Osteoblast (primary cell): Measurements from ENCODE around the gene WNK1. TPM values are rescaled to one million over a fixed set of nuclear protein-coding genes. Genes with fewer than 3 reads are reported as not detected.
"Not testable (repeated sequence)": the region's sequence is repeated elsewhere in the genome, so short reads cannot be mapped to it uniquely, and the experiment has no call there.

ENCODE experiments used
- DNase-seq: peaks from one replicate; pipeline ENCODE4 v3.0.0; 2011; ENCODE audit warnings: low spot score, mixed read lengths; ENCODE audit not compliant: insufficient read length; ENCODE audit errors: missing footprints
- H2AFZ ChIP-seq: 2 replicates; pipeline ENCODE4 v1.6.0; 2011; ENCODE audit warnings: mild to moderate bottlenecking, low read length
- H3K27ac ChIP-seq: 2 replicates; pipeline ENCODE4 v1.5.1; 2011; ENCODE audit warnings: mild to moderate bottlenecking, low read depth, low read length, moderate library complexity
- H3K27me3 ChIP-seq: 2 replicates; pipeline ENCODE4 v1.6.0; 2012; ENCODE audit warnings: mild to moderate bottlenecking, control low read depth, inconsistent platforms, low read length, moderate library complexity; ENCODE audit not compliant: insufficient read depth
- H3K36me3 ChIP-seq: 2 replicates; pipeline ENCODE4 v1.5.1; 2011; ENCODE audit warnings: mild to moderate bottlenecking, low read length, control low read depth, moderate library complexity; ENCODE audit not compliant: insufficient read depth
- H3K4me1 ChIP-seq: 2 replicates; pipeline ENCODE4 v1.5.1; 2011; ENCODE audit warnings: mild to moderate bottlenecking, low read length, control low read depth, moderate library complexity; ENCODE audit not compliant: insufficient read depth
- H3K4me2 ChIP-seq: 2 replicates; pipeline ENCODE4 v1.6.0; 2011; ENCODE audit warnings: mild to moderate bottlenecking, low read length; ENCODE audit not compliant: insufficient read depth
- H3K4me3 ChIP-seq: fragments of 200-600 bp; sonication (generic); 3 replicates; pipeline ENCODE4 v1.5.1; 2012; ENCODE audit warnings: mild to moderate bottlenecking, low read length, inconsistent platforms; ENCODE audit not compliant: insufficient read depth
- H3K79me2 ChIP-seq: 2 replicates; pipeline ENCODE4 v1.6.0; 2012; ENCODE audit warnings: mild to moderate bottlenecking, low read length, control low read depth, inconsistent platforms; ENCODE audit not compliant: insufficient read depth
- H3K9me3 ChIP-seq: 2 replicates; pipeline ENCODE4 v1.5.1; 2011; ENCODE audit warnings: low read depth, low read length, control low read depth
- H4K20me1 ChIP-seq: 2 replicates; pipeline ENCODE4 v1.6.0; 2012; ENCODE audit warnings: mild to moderate bottlenecking, low read length, control low read depth; ENCODE audit not compliant: insufficient read depth
- CTCF ChIP-seq: IDR thresholded peaks from 2 replicates; pipeline ENCODE4 v1.5.1; 2011; ENCODE audit warnings: mild to moderate bottlenecking, low read depth, low read length, moderate library complexity; ENCODE audit errors: extremely low read depth
- total RNA-seq: library from RNA; depleted of rRNA; stranded (reverse); fragments of >200 nt; gene quantifications from 2 replicates; pipeline ENCODE4 v1.2.3, GENCODE V29; 2012

Gene WNK1
- total RNA-seq, result 110 and 127 TPM in 2 replicates

DNA sequence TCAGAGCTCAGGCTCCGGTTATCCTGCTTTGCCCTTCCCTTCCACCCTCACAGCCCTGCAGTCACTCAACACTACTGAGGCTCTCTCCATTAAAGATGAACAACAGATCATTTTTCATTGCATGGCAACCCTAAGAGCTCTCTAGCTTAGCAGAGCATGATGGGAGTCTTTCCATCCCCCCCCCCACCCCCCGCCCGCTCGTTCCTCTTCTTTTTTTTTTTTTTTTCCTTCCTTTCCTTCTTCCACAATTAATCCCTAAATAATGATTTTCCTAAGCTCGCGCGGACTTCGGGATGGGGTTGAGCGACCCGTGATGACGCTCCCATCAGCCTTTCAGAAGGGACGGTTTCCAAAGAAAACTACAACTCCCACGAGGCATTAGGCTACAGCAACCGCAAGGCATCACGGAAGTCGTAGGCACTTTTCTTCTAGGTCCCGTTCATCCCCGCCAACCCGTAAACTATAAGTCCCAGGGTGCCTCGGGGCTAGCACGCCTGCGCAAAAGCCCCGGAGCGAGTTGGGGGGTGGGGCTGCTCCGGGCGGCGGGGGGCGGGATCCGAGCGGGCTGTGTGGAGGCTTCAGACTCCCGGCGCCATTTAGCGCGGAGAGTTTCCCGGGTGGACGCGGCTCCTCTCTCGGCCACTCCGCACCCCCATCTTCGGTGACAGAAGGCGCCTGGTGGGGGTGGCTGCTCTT is at the start of gene WNK1:
TSS of gene WNK1 (plus strand) at position 581 of the 696 bp plus-strand sequence. CDS start 987 bp downstream, outside the sequence.
- Histone ChIP-seq H2AFZ (peak within 1 kb of the TSS; percentile 91), H3K27ac (peak within 1 kb of the TSS; percentile 72), H3K4me3 (peak within 1 kb of the TSS; percentile 76), H3K36me3 (no peaks in the 10 kb centered on the region), H3K27me3 (no peaks in the 10 kb centered on the region), H3K9me3 (no peaks in the 10 kb centered on the region), H3K4me1 (peaks cover 20% of the 10 kb centered on the region), H4K20me1 (peaks cover 38% of the 10 kb centered on the region), H3K4me2 (peak within 1 kb of the TSS; percentile 96), H3K79me2 (peaks cover 44% of the 10 kb centered on the region)
- no peak for TF ChIP-seq CTCF
- DNase-seq, result peak; percentile 98

- Histone ChIP-seq H3K79me2 (no peaks in the 10 kb centered on the region), H3K27ac (no peak overlapping the region), H2AFZ (no peak overlapping the region), H3K4me2 (no peak overlapping the region), H3K9me3 (no peaks in the 10 kb centered on the region), H3K27me3 (no peaks in the 10 kb centered on the region), H3K36me3 (no peaks in the 10 kb centered on the region), H3K4me1 (no peaks in the 10 kb centered on the region), H4K20me1 (no peaks in the 10 kb centered on the region), H3K4me3 (no peak overlapping the region)
- no peak for DNase-seq
- no peak for TF ChIP-seq CTCF
These were observed 47.7 kb upstream of the WNK1 start for GRCh38 chr12:704516-705242.

DNA sequence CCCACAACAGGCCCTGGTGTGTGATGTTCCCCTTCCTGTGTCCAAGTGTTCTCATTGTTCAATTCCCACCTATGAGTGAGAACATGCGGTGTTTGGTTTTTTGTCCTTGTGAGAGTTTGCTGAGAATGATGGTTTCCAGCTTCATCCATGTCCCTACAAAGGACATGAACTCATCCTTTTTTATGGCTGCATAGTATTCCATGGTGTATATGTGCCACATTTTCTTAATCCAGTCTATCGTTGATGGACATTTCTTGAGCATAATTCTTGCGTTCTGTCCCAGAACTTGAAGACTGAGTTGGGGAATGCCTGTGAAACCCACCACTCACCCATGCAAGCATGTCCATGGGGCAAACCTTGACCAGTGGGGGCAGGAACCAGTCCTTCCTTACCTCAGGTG is 44.3 kb upstream of the WNK1 start:
- H3K4me1 ChIP-seq, H3K27ac ChIP-seq: not testable (repeated sequence)

DNA sequence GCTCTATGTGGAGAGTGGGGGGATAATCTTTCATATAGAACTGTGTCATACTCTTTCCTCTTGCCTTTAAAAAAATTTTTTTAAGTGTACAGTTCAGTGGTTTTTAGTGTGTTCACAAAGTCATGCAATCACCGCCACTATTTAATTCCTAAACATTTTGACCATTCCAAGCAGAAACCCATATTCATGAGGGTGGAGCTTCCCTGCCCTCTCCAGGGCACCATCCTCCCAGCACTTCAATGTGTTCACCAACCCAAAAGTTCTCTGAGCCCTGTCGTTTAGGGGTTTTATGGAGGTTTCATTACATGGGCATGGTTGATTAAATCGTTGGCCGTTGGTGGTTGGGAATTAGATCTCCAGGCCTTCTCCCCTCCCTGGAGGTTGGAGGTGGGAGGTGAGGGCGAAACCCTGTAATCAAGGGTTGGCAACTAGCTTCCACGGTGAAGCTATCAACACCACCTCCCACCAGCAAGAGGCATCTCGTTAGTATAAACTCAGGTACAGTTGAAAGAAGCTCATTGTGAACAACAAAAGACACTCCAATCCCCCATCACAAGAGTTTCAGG is 42.8 kb upstream of the WNK1 start:
- no peak for DNase-seq
- Histone ChIP-seq H4K20me1 (no peaks in the 10 kb centered on the region), H3K9me3 (no peaks in the 10 kb centered on the region), H3K4me3 (no peak overlapping the region), H3K79me2 (no peaks in the 10 kb centered on the region), H3K36me3 (no peaks in the 10 kb centered on the region), H3K27ac (no peak overlapping the region), H3K4me1 (peaks cover 6% of the 10 kb centered on the region), H3K4me2 (no peak overlapping the region), H3K27me3 (no peaks in the 10 kb centered on the region), H2AFZ (no peak overlapping the region)
- no peak for TF ChIP-seq CTCF

More for the DNA sequence above, 44.3 kb upstream of the WNK1 start:
- not testable (repeated sequence) for H3K9me3 ChIP-seq, H2AFZ ChIP-seq, DNase-seq, H3K27me3 ChIP-seq, H3K4me2 ChIP-seq, H3K4me3 ChIP-seq, H3K36me3 ChIP-seq, H4K20me1 ChIP-seq, H3K79me2 ChIP-seq
